Coronary artery (tissue), 2 donors: ENCODE data around the gene CEACAM18.

Experiments used
- DNase-seq: peaks from one replicate; pipeline ENCODE4 v3.0.0-alpha.2; 2017; ENCODE audit warnings: low spot score
- H3K27ac ChIP-seq, 2 donors: fragments of 200-600 bp; sonication (generic); one replicate each; pipeline ENCODE4 v1.5.1; 2016 to 2019
- H3K4me3 ChIP-seq: fragments of 200-600 bp; sonication (generic); 2 replicates; pipeline ENCODE4 v1.5.1; 2016; ENCODE audit warnings: mild to moderate bottlenecking, moderate library complexity
- CTCF ChIP-seq: fragments of 200-600 bp; sonication (generic); IDR thresholded peaks from one replicate; pipeline ENCODE4 v1.5.1; 2019; ENCODE audit warnings: antibody characterized with exemption

Gene CEACAM18

GRCh38 chr19:51520728-51521127 is 42.4 kb downstream of the CEACAM18 start:
- H3K27ac ChIP-seq, result no peak overlapping the region
- no peak overlapping the region for H3K4me3 ChIP-seq
- no peak for DNase-seq
- TF ChIP-seq CTCF, result no peak

GRCh38 chr19:51521357-51521756 is 43.0 kb downstream of the CEACAM18 start:
- no peak overlapping the region for H3K4me3 ChIP-seq
- no peak overlapping the region for H3K27ac ChIP-seq
- no peak for TF ChIP-seq CTCF
- no peak for DNase-seq

GRCh38 chr19:51521781-51522180 is 43.4 kb downstream of the CEACAM18 start:
- Histone ChIP-seq H3K4me3 (no peak overlapping the region), H3K27ac (no peak overlapping the region)
- no peak for DNase-seq
- TF ChIP-seq CTCF, result no peak

GRCh38 chr19:51524666-51525264 is 46.4 kb downstream of the CEACAM18 start:
- Histone ChIP-seq H3K4me3 (no peak overlapping the region), H3K27ac (no peak overlapping the region)
- no peak for TF ChIP-seq CTCF
- no peak for DNase-seq

GRCh38 chr19:51525651-51526050 is 47.3 kb downstream of the CEACAM18 start:
- TF ChIP-seq CTCF, result no peak
- no peak overlapping the region for H3K4me3 ChIP-seq
- no peak overlapping the region for H3K27ac ChIP-seq
- no peak for DNase-seq

GRCh38 chr19:51529301-51529700 is 51.0 kb downstream of the CEACAM18 start:
- no peak overlapping the region for H3K27ac ChIP-seq
- no peak overlapping the region for H3K4me3 ChIP-seq
- no peak for TF ChIP-seq CTCF
- no peak for DNase-seq

- no peak for TF ChIP-seq CTCF
- DNase-seq, result no peak
- Histone ChIP-seq H3K27ac (no peak overlapping the region), H3K4me3 (no peak overlapping the region)
Observed at GRCh38 chr19:51530616-51531015, 52.3 kb downstream of the CEACAM18 start.
